ENCODE measurements around the gene GLRX. TPM values are rescaled to one million over a fixed set of nuclear protein-coding genes. Genes with fewer than 3 reads are reported as not detected.

The GLRX gene
- total and polyA plus RNA-seq, 11 donors: 69.7 to 293 (median 116) TPM

DNA sequence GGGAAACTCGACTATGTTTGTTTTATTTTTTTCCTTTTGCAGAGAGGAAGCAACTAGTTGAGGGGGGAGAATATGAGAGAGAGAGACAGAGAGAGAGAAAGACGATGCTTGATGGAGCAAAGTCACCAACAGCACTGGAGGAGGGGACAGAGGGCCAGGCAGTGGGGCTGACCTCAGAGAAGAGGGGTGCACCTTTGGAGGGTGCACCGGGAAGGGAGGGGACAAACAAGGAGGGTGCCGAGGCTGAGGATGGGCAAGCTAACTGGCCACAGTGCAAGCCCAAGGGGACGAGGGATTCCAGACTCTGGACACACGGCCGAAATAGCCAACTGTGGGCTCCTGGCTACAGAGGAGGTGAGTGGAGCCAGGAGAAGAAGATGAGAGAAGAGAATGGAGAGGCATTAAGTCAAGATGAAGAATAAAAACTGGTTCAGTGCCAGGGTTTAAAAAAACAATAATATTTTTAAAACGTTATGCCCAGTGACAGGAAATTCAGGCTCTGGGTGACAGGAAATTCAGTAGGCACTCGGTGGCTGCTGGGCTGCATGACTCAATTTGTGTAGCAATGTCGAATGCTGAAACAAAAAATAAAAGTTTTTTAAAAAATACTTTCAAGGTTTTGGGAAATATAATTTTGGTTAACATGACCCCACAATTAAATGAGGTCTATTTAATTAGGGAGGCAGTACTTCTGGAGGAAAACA lies 13.3 kb upstream of the GLRX start:
- intact Hi-C loops (cut with DNase I): loop anchor here in 2 of 10 donors (5.0 kb wide), 2 partner anchors 34 to 189 kb away; partner anchors contain the start of gene RFESD (in 1 of the 2)
- no peak for TF ChIP-seq POLR2A (IDR thresholded peaks at IDR 0.05)
- TF ChIP-seq, protein P1, sequence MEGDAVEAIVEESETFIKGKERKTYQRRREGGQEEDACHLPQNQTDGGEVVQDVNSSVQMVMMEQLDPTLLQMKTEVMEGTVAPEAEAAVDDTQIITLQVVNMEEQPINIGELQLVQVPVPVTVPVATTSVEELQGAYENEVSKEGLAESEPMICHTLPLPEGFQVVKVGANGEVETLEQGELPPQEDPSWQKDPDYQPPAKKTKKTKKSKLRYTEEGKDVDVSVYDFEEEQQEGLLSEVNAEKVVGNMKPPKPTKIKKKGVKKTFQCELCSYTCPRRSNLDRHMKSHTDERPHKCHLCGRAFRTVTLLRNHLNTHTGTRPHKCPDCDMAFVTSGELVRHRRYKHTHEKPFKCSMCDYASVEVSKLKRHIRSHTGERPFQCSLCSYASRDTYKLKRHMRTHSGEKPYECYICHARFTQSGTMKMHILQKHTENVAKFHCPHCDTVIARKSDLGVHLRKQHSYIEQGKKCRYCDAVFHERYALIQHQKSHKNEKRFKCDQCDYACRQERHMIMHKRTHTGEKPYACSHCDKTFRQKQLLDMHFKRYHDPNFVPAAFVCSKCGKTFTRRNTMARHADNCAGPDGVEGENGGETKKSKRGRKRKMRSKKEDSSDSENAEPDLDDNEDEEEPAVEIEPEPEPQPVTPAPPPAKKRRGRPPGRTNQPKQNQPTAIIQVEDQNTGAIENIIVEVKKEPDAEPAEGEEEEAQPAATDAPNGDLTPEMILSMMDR (IDR thresholded peaks at IDR 0.05): no peak
- peak overlapping the region in 9 of 12 donors; percentile 59 to 74 (median 65) for H3K4me3 ChIP-seq
- no peaks in the 10 kb centered on the region for H3K9me3 ChIP-seq
- WGBS, 4 donors: 51 to 56% (median 54%) methylated on average over 10 of the region's 10 CpGs
- DNase-seq (no peak), ATAC-seq (peak in 3 of 4 donors; percentile 1 to 18 (median 18))
- H3K36me3 ChIP-seq: no peaks in the 10 kb centered on the region
- peak overlapping the region; percentile 24 to 98 (median 88) for H3K27ac ChIP-seq
- H3K27me3 ChIP-seq: no peaks in the 10 kb centered on the region
- peaks cover 0 to 62% (median 18%) of the 10 kb centered on the region in 12 donors for H3K4me1 ChIP-seq

DNA sequence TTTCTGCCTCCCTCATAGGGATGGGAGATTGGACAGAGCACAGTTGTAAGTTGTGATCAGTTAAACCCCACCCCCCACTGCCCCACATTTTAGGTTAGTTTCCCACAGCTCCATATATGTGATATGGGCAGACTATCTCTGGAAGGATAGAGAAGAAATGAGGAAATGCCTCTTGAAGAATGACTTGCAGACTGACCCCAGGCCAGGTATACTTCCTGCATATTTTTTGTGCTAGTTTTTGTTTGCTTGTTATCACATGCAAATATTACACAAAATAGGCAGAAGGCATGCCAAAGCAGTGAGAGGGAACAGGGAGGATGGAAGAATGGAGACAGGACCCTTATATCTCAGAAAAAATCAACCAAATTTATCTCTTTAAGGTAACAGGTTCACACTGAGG lies 10.1 kb upstream of the GLRX start:
- no peak for ATAC-seq
- H3K27ac ChIP-seq: no peak overlapping the region

DNA sequence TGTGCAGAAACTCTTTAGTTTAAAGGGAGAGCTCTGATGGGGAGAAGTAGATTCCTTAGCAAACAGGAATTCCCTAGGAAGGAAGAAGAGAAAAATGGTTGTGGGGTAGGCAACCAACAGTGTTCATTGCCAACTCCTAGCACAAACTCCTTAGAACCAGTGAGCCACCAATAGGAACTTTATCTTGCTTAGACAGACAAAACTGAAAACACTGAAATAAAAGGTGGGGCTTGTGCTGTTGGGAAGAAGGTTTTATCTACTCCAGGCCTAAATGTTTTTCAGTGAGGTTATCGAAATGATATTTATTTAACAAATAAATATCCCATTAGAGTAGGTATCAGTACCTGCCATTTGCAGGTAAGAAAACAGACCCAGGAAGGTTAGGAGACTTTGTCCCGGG lies 7.7 kb upstream of the GLRX start:
- H3K9me3 ChIP-seq: no peaks in the 10 kb centered on the region
- intact Hi-C loops (cut with DNase I): no loop called here
- ATAC-seq: no peak
- no peak for TF ChIP-seq POLR2A (IDR thresholded peaks at IDR 0.05)
- DNase-seq: no peak
- 84 to 100% (median 98%) methylated on average over 2 of the region's 2 CpGs for WGBS, 4 donors
- peaks cover 0 to 41% (median 3%) of the 10 kb centered on the region in 12 donors for H3K4me1 ChIP-seq
- H3K27me3 ChIP-seq: no peaks in the 10 kb centered on the region
- no peak overlapping the region for H3K27ac ChIP-seq
- H3K36me3 ChIP-seq: no peaks in the 10 kb centered on the region
- H3K4me3 ChIP-seq: no peak overlapping the region

More for the DNA sequence above, 10.1 kb upstream of the GLRX start:
- peaks cover 0 to 47% (median 18%) of the 10 kb centered on the region in 12 donors for H3K4me1 ChIP-seq
- DNase-seq: no peak
- H3K9me3 ChIP-seq: no peaks in the 10 kb centered on the region
- intact Hi-C loops (cut with DNase I): no loop called here
- no peaks in the 10 kb centered on the region for H3K36me3 ChIP-seq
- H3K4me3 ChIP-seq: no peak overlapping the region
- TF ChIP-seq POLR2A (IDR thresholded peaks at IDR 0.05): no peak
- TF ChIP-seq, protein P1 (IDR thresholded peaks at IDR 0.05): no peak
- H3K27me3 ChIP-seq: no peaks in the 10 kb centered on the region

DNA sequence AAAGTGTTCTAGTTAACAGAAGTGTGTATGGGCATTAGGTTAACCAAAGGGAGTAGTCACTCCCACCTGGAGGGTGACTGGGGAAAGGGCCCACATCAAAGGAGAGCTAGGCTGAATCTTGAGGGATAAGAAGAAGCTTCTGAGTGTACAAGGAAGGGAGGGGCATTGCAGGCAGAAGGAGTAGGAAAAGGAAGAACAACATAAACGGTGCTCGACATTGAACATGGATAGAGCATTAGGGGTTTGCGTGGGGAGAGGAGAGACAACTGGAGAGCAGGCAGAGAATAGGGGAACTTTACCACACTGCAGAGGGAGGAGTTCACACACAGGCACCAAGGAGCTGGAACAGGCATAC lies 5.3 kb upstream of the GLRX start:
- H3K9me3 ChIP-seq: no peaks in the 10 kb centered on the region
- ATAC-seq: no peak
- WGBS, 4 donors: 71 to 77% (median 74%) methylated on average over 3 of the region's 3 CpGs
- peaks cover 5 to 46% (median 20%) of the 10 kb centered on the region in 12 donors for H3K4me1 ChIP-seq
- no peaks in the 10 kb centered on the region for H3K36me3 ChIP-seq
- intact Hi-C loops (cut with DNase I): no loop called here
- DNase-seq: no peak
- no peaks in the 10 kb centered on the region for H3K27me3 ChIP-seq
- H3K27ac ChIP-seq: peak overlapping the region in 1 of 12 donors; percentile 55
- H3K4me3 ChIP-seq: no peak overlapping the region
- TF ChIP-seq POLR2A (IDR thresholded peaks at IDR 0.05): no peak
- TF ChIP-seq, protein P1 (IDR thresholded peaks at IDR 0.05): no peak

Measured in heart left ventricle (tissue), 16 donors.